ENCODE measurements around the gene DYSF.

- peak; percentile 73 for TF ChIP-seq EZH2 (IDR thresholded peaks at IDR 0.05; ENCODE audit: borderline replicate concordance, low read depth, low read length, poor library complexity, severe bottlenecking)
- TF ChIP-seq CTCF (conservative IDR thresholded peaks at IDR 0.05; ENCODE audit: low read depth, low read length): no peak
Measured at GRCh38 chr2:71466301-71467179, 13.2 kb downstream of the DYSF start.
